Endothelial cell (in vitro differentiated cells): ENCODE measurements around the gene PHF3. TPM values are rescaled to one million over a fixed set of nuclear protein-coding genes. Genes with fewer than 3 reads are reported as not detected.

Experiments
- DNase-seq: peaks from one replicate; pipeline ENCODE4 v3.0.0; 2021; ENCODE audit warnings: low spot score
- H3K27ac Mint-ChIP-seq: one replicate; pipeline ENCODE4 v1.8.0; 2021; ENCODE audit warnings: mixed read lengths, inconsistent platforms; ENCODE audit not compliant: unreplicated experiment
- H3K27me3 Mint-ChIP-seq: one replicate; pipeline ENCODE4 v1.8.0; 2021; ENCODE audit warnings: mild to moderate bottlenecking, moderate library complexity, mixed read lengths, inconsistent platforms; ENCODE audit not compliant: unreplicated experiment
- H3K36me3 Mint-ChIP-seq: one replicate; pipeline ENCODE4 v1.8.0; 2021; ENCODE audit warnings: mild to moderate bottlenecking, low read depth, mixed read lengths, inconsistent platforms; ENCODE audit not compliant: unreplicated experiment
- H3K4me1 Mint-ChIP-seq: one replicate; pipeline ENCODE4 v1.8.0; 2021; ENCODE audit warnings: mild to moderate bottlenecking, mixed read lengths, inconsistent platforms; ENCODE audit not compliant: unreplicated experiment
- H3K4me3 Mint-ChIP-seq: one replicate; pipeline ENCODE4 v1.8.0; 2021; ENCODE audit warnings: mild to moderate bottlenecking, mixed read lengths, inconsistent platforms; ENCODE audit not compliant: unreplicated experiment
- H3K9me3 Mint-ChIP-seq: one replicate; pipeline ENCODE4 v1.8.0; 2021; ENCODE audit warnings: mixed read lengths, inconsistent platforms; ENCODE audit not compliant: unreplicated experiment
- CTCF ChIP-seq: fragments of 200-600 bp; sonication (generic); IDR thresholded peaks from one replicate; pipeline ENCODE4 v1.5.0; 2021; ENCODE audit warnings: antibody characterized with exemption; ENCODE audit not compliant: unreplicated experiment
- total RNA-seq: library from RNA; stranded (reverse); fragmentation: NEBNext Ultra II Directional; extraction: Animal tissue kit (Norgen Biotek cat#: 25700); gene quantifications from one replicate; pipeline ENCODE4 v1.2.1, GENCODE V29; 2021; ENCODE audit not compliant: unreplicated experiment

Gene PHF3
- total RNA-seq, 1 donor from 2014 or later, result 47.9 TPM

- peaks cover 1% of the 10 kb centered on the region for H3K27me3 Mint-ChIP-seq
- TF ChIP-seq CTCF, result no peak
- no peak for DNase-seq
- H3K9me3 Mint-ChIP-seq, result no peaks in the 10 kb centered on the region
- no peak overlapping the region for H3K27ac Mint-ChIP-seq
- H3K4me1 Mint-ChIP-seq, result no peaks in the 10 kb centered on the region
- H3K36me3 Mint-ChIP-seq, result no peaks in the 10 kb centered on the region
- no peak overlapping the region for H3K4me3 Mint-ChIP-seq
Observed at GRCh38 chr6:63609231-63609630, 26.4 kb upstream of the PHF3 start.

- DNase-seq, result no peak
- H3K36me3 Mint-ChIP-seq, result no peaks in the 10 kb centered on the region
- H3K9me3 Mint-ChIP-seq, result no peaks in the 10 kb centered on the region
- H3K27ac Mint-ChIP-seq, result no peak overlapping the region
- H3K4me1 Mint-ChIP-seq, result no peaks in the 10 kb centered on the region
- TF ChIP-seq CTCF, result no peak
- H3K27me3 Mint-ChIP-seq, result peaks cover 1% of the 10 kb centered on the region
- no peak overlapping the region for H3K4me3 Mint-ChIP-seq
Observed at GRCh38 chr6:63610944-63611343, 24.7 kb upstream of the PHF3 start.

- Mint-ChIP-seq H3K4me3 (no peak overlapping the region), H3K27ac (no peak overlapping the region), H3K9me3 (no peaks in the 10 kb centered on the region), H3K4me1 (no peaks in the 10 kb centered on the region), H3K36me3 (no peaks in the 10 kb centered on the region), H3K27me3 (peaks cover 1% of the 10 kb centered on the region)
- no peak for TF ChIP-seq CTCF
- DNase-seq, result no peak
Observed at GRCh38 chr6:63611560-63611959, 24.0 kb upstream of the PHF3 start.

GRCh38 chr6:63615590-63615989, 20.0 kb upstream of the PHF3 start:
- H3K27me3 Mint-ChIP-seq, result peaks cover 2% of the 10 kb centered on the region
- H3K36me3 Mint-ChIP-seq, result no peaks in the 10 kb centered on the region
- no peak overlapping the region for H3K27ac Mint-ChIP-seq
- no peaks in the 10 kb centered on the region for H3K9me3 Mint-ChIP-seq
- DNase-seq, result no peak
- no peaks in the 10 kb centered on the region for H3K4me1 Mint-ChIP-seq
- TF ChIP-seq CTCF, result no peak
- H3K4me3 Mint-ChIP-seq, result no peak overlapping the region

GRCh38 chr6:63624091-63624490, 11.5 kb upstream of the PHF3 start:
- no peaks in the 10 kb centered on the region for H3K36me3 Mint-ChIP-seq
- no peak for DNase-seq
- TF ChIP-seq CTCF, result no peak
- H3K9me3 Mint-ChIP-seq, result no peaks in the 10 kb centered on the region
- no peak overlapping the region for H3K4me3 Mint-ChIP-seq
- H3K27ac Mint-ChIP-seq, result no peak overlapping the region
- peaks cover 2% of the 10 kb centered on the region for H3K27me3 Mint-ChIP-seq
- H3K4me1 Mint-ChIP-seq, result no peaks in the 10 kb centered on the region
